ENCODE data around the gene SENP6. TPM values are rescaled to one million over a fixed set of nuclear protein-coding genes. Genes with fewer than 3 reads are reported as not detected.

The SENP6 gene
- total and polyA plus RNA-seq, 2 experiments from 2014 or later, result 35.9 to 102 TPM

DNA sequence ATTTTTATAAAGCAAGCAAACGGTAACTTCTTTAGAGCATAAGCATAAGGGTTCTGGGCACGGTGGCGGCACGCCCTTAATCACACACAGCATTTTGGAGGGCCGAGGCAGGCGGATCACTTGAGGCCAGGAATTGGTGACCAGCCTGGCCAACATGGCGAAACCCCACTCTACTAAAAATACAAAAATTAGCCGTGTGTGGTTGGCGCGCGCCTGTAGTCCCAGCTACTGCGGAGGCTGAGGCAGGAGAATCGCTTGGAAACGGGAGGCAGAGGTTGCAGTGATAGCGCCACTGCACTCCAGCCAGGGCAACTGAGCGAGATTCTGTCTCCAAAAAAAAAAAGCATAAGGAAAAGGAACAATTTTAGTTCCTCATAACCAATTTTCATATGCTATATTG, 2.6 kb downstream of the SENP6 start:
- Histone ChIP-seq H3K79me2 (peaks cover 94% of the 10 kb centered on the region), H3K27me3 (no peaks in the 10 kb centered on the region), H3K4me1 (ENCODE audit: insufficient read depth) (peaks cover 23% of the 10 kb centered on the region), H3K9me2 (replicated peaks; ENCODE audit: insufficient read depth) (no peaks in the 10 kb centered on the region), H3K4me2 (peak overlapping the region; percentile 79), H3K9me3 (ENCODE audit: low read depth) (no peaks in the 10 kb centered on the region), H3K27ac (peak overlapping the region; percentile 99), H3K36me3 (replicated peaks; ENCODE audit: insufficient read depth, low read depth) (no peaks in the 10 kb centered on the region), H3K4me3 (peak overlapping the region; percentile 86), H4K20me1 (ENCODE audit: insufficient read depth, poor library complexity, severe bottlenecking) (peaks cover 54% of the 10 kb centered on the region), H2AFZ (no peak overlapping the region)
- TF ChIP-seq EZH2phosphoT487 (IDR thresholded peaks at IDR 0.05; ENCODE audit: low read depth, severe bottlenecking, unreplicated experiment) (no peak), EZH2 (IDR thresholded peaks at IDR 0.05; ENCODE audit: borderline replicate concordance) (no peak)
- TF ChIP-seq, protein P1, sequence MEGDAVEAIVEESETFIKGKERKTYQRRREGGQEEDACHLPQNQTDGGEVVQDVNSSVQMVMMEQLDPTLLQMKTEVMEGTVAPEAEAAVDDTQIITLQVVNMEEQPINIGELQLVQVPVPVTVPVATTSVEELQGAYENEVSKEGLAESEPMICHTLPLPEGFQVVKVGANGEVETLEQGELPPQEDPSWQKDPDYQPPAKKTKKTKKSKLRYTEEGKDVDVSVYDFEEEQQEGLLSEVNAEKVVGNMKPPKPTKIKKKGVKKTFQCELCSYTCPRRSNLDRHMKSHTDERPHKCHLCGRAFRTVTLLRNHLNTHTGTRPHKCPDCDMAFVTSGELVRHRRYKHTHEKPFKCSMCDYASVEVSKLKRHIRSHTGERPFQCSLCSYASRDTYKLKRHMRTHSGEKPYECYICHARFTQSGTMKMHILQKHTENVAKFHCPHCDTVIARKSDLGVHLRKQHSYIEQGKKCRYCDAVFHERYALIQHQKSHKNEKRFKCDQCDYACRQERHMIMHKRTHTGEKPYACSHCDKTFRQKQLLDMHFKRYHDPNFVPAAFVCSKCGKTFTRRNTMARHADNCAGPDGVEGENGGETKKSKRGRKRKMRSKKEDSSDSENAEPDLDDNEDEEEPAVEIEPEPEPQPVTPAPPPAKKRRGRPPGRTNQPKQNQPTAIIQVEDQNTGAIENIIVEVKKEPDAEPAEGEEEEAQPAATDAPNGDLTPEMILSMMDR (IDR thresholded peaks at IDR 0.05; ENCODE audit: poor library complexity), result no peak
- no peak for DNase-seq (ENCODE audit: low spot score)
- whole genome bisulfite sequencing (ENCODE audit: low lambda C conversion rate, missing lambda C conversion rate), result 92% methylated on average over 16 of the region's 16 CpGs

DNA sequence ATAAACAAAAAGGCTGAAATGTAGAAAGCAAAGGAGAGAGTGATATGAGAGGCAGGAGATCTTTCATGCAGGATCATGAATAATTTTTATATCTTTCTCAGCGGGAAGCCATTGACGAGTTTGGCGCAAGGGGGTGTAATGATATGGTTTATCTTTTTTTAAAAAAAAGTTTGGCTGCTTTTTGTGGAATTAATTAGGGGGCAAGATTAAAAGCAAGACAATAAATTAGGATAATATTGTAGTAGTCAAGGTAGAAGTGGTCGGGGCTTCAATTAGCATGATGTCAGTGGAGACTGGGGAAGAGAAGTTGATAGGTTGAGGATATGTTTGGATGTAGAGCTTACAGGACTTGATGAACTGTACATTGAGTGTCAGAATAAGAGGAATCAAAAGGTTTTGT, 4.0 kb downstream of the SENP6 start:
- H3K27ac ChIP-seq, result no peak overlapping the region
- no peaks in the 10 kb centered on the region for H3K9me3 ChIP-seq (ENCODE audit: low read depth)
- peaks cover 94% of the 10 kb centered on the region for H3K79me2 ChIP-seq
- H3K4me3 ChIP-seq, result no peak overlapping the region
- H3K36me3 ChIP-seq (replicated peaks; ENCODE audit: insufficient read depth, low read depth), result no peaks in the 10 kb centered on the region
- no peak overlapping the region for H2AFZ ChIP-seq
- peaks cover 19% of the 10 kb centered on the region for H3K4me1 ChIP-seq (ENCODE audit: insufficient read depth)
- H3K4me2 ChIP-seq, result no peak overlapping the region
- TF ChIP-seq EZH2 (IDR thresholded peaks at IDR 0.05; ENCODE audit: borderline replicate concordance) (no peak), EZH2phosphoT487 (IDR thresholded peaks at IDR 0.05; ENCODE audit: low read depth, severe bottlenecking, unreplicated experiment) (no peak)
- TF ChIP-seq, protein P1 (IDR thresholded peaks at IDR 0.05; ENCODE audit: poor library complexity), result no peak
- H4K20me1 ChIP-seq (ENCODE audit: insufficient read depth, poor library complexity, severe bottlenecking), result peaks cover 67% of the 10 kb centered on the region
- 98% methylated on average over 4 of the region's 4 CpGs for WGBS (ENCODE audit: low lambda C conversion rate, missing lambda C conversion rate)
- DNase-seq (ENCODE audit: low spot score), result no peak
- no peaks in the 10 kb centered on the region for H3K9me2 ChIP-seq (replicated peaks; ENCODE audit: insufficient read depth)
- no peaks in the 10 kb centered on the region for H3K27me3 ChIP-seq

DNA sequence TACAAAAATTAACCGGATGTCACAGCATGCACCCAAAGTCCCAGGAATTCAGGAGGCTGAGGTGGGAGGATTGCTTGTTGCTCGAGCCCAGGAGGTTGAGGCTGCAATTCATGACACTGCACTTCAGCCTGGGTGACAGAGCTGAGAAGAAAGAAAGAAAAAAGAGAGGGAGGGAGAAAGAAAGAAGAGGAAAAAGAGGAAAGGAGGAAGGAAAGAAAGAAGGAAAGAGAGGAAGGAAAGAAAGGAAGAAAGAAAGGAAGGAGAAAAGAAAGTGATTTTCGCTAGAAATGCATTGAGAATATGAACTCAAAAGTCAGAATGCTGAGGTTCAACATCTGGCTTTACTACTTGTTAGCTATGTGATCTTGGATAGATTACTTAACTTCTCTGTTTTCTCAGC, 6.6 kb downstream of the SENP6 start:
- Histone ChIP-seq H3K4me2 (no peak overlapping the region), H3K9me3 (ENCODE audit: low read depth) (no peaks in the 10 kb centered on the region), H3K4me3 (no peak overlapping the region), H3K9me2 (replicated peaks; ENCODE audit: insufficient read depth) (no peaks in the 10 kb centered on the region), H3K27me3 (no peaks in the 10 kb centered on the region), H3K4me1 (ENCODE audit: insufficient read depth) (peaks cover 25% of the 10 kb centered on the region), H3K36me3 (replicated peaks; ENCODE audit: insufficient read depth, low read depth) (no peaks in the 10 kb centered on the region), H2AFZ (no peak overlapping the region), H4K20me1 (ENCODE audit: insufficient read depth, poor library complexity, severe bottlenecking) (peaks cover 94% of the 10 kb centered on the region), H3K27ac (no peak overlapping the region), H3K79me2 (peaks cover 100% of the 10 kb centered on the region)
- 92% methylated on average over 3 of the region's 3 CpGs for WGBS (ENCODE audit: low lambda C conversion rate, missing lambda C conversion rate)
- TF ChIP-seq EZH2phosphoT487 (IDR thresholded peaks at IDR 0.05; ENCODE audit: low read depth, severe bottlenecking, unreplicated experiment) (no peak), EZH2 (IDR thresholded peaks at IDR 0.05; ENCODE audit: borderline replicate concordance) (no peak)
- TF ChIP-seq, protein P1 (IDR thresholded peaks at IDR 0.05; ENCODE audit: poor library complexity), result no peak
- no peak for DNase-seq (ENCODE audit: low spot score)

Data from hepatocyte (in vitro differentiated cells).